ENCODE results near the gene ANKS1B.
"Not testable (repeated sequence)": the region's sequence is repeated elsewhere in the genome, so short reads cannot be mapped to it uniquely, and the experiment has no call there.

Gene ANKS1B

GRCh38 chr12:100017056-100017455 is 32.3 kb upstream of the ANKS1B start:
- no peak for ATAC-seq

GRCh38 chr12:100016304-100016703 is 31.6 kb upstream of the ANKS1B start:
- ATAC-seq = not testable (repeated sequence)

More at GRCh38 chr12:100017056-100017455, 32.3 kb upstream of the ANKS1B start:
- TF ChIP-seq ZNF565 (CRISPR knock-in tag; conservative IDR thresholded peaks at IDR 0.05; ENCODE audit: low read depth) (no peak), TOX (CRISPR knock-in tag; IDR thresholded peaks at IDR 0.05; ENCODE audit: borderline replicate concordance) (no peak), RARB (CRISPR knock-in tag; IDR thresholded peaks at IDR 0.05) (no peak), CREB5 (CRISPR knock-in tag; IDR thresholded peaks at IDR 0.05; ENCODE audit: low read depth) (no peak)

GRCh38 chr12:100005846-100006245 is 21.1 kb upstream of the ANKS1B start:
- not testable (repeated sequence) for ATAC-seq

- ATAC-seq = no peak
- no peak for TF ChIP-seq ZFP3 (CRISPR knock-in tag; IDR thresholded peaks at IDR 0.05)
- no peak for TF ChIP-seq SNAI2 (CRISPR knock-in tag; IDR thresholded peaks at IDR 0.05)
- no peak for TF ChIP-seq ZC3H10 (CRISPR knock-in tag; IDR thresholded peaks at IDR 0.05)
- TF ChIP-seq OSR1 (CRISPR knock-in tag; IDR thresholded peaks at IDR 0.05) = no peak
- no peak for TF ChIP-seq TSHZ2 (CRISPR knock-in tag; IDR thresholded peaks at IDR 0.05)
- no peak for TF ChIP-seq ESRRG (CRISPR knock-in tag; IDR thresholded peaks at IDR 0.05)
- no peak for TF ChIP-seq ZNF565 (CRISPR knock-in tag; conservative IDR thresholded peaks at IDR 0.05; ENCODE audit: low read depth)
- TF ChIP-seq PPARA (CRISPR knock-in tag; IDR thresholded peaks at IDR 0.05; ENCODE audit: borderline replicate concordance) = no peak
These were observed 13.1 kb upstream of the ANKS1B start for GRCh38 chr12:99997806-99998205.

GRCh38 chr12:99996095-99996494 is 11.4 kb upstream of the ANKS1B start:
- TF ChIP-seq CSDC2 (CRISPR knock-in tag; IDR thresholded peaks at IDR 0.05) = no peak
- no peak for TF ChIP-seq ZNF8 (CRISPR knock-in tag; IDR thresholded peaks at IDR 0.05)
- no peak for TF ChIP-seq CREB5 (CRISPR knock-in tag; IDR thresholded peaks at IDR 0.05; ENCODE audit: low read depth)
- TF ChIP-seq TCF4 (CRISPR knock-in tag; IDR thresholded peaks at IDR 0.05; ENCODE audit: borderline replicate concordance) = no peak
- TF ChIP-seq POU6F1 (CRISPR knock-in tag; IDR thresholded peaks at IDR 0.05; ENCODE audit: borderline replicate concordance, low read depth) = no peak
- no peak for TF ChIP-seq ISL1 (CRISPR knock-in tag; IDR thresholded peaks at IDR 0.05)
- no peak for TF ChIP-seq GLIS3 (CRISPR knock-in tag; IDR thresholded peaks at IDR 0.05)
- TF ChIP-seq TOX (CRISPR knock-in tag; IDR thresholded peaks at IDR 0.05; ENCODE audit: borderline replicate concordance) = no peak
- ATAC-seq = no peak

GRCh38 chr12:99985631-99986030 is 895 bp upstream of the ANKS1B start:
- TF ChIP-seq OSR1 (CRISPR knock-in tag; IDR thresholded peaks at IDR 0.05) (no peak), ZC3H10 (CRISPR knock-in tag; IDR thresholded peaks at IDR 0.05) (no peak), CSDC2 (CRISPR knock-in tag; IDR thresholded peaks at IDR 0.05) (no peak), TOX (CRISPR knock-in tag; IDR thresholded peaks at IDR 0.05; ENCODE audit: borderline replicate concordance) (no peak), PATZ1 (CRISPR knock-in tag; IDR thresholded peaks at IDR 0.05; ENCODE audit: borderline replicate concordance) (no peak), PPARA (CRISPR knock-in tag; IDR thresholded peaks at IDR 0.05; ENCODE audit: borderline replicate concordance) (no peak), GLIS3 (CRISPR knock-in tag; IDR thresholded peaks at IDR 0.05) (no peak), ZNF565 (CRISPR knock-in tag; conservative IDR thresholded peaks at IDR 0.05; ENCODE audit: low read depth) (no peak), RARB (CRISPR knock-in tag; IDR thresholded peaks at IDR 0.05) (no peak), TSHZ2 (CRISPR knock-in tag; IDR thresholded peaks at IDR 0.05) (no peak), SNAI2 (CRISPR knock-in tag; IDR thresholded peaks at IDR 0.05) (no peak), TCF4 (CRISPR knock-in tag; IDR thresholded peaks at IDR 0.05; ENCODE audit: borderline replicate concordance) (no peak), ESRRG (CRISPR knock-in tag; IDR thresholded peaks at IDR 0.05) (no peak)
- no peak for ATAC-seq
